Subcutaneous abdominal adipose tissue (tissue), 5 donors: ENCODE data around the gene TEX52.
A peak's percentile ranks its signal among the peaks of the same experiment; 100 is the strongest.

ENCODE experiments used
- H3K27ac ChIP-seq: one replicate; pipeline ENCODE4 v1.7.0; 2013; ENCODE audit warnings: low read depth, mild to moderate bottlenecking, inconsistent platforms, low read length, moderate library complexity
- H3K27me3 ChIP-seq, 5 donors: one replicate each; pipeline ENCODE4 v1.7.0; 2013; ENCODE audit warnings: low read length in 5 of 5, inconsistent platforms in 1 of 5; ENCODE audit not compliant: control insufficient read depth in 5 of 5, insufficient read depth in 4 of 5
- H3K36me3 ChIP-seq, 5 donors: one replicate each; pipeline ENCODE4 v1.7.0; 2013; ENCODE audit warnings: low read length in 5 of 5; ENCODE audit not compliant: control insufficient read depth in 5 of 5, insufficient read depth in 5 of 5
- H3K4me1 ChIP-seq, 5 donors: one replicate each; pipeline ENCODE4 v1.7.0; 2013; ENCODE audit warnings: low read length in 5 of 5, mild to moderate bottlenecking in 3 of 5, moderate library complexity in 1 of 5; ENCODE audit not compliant: control insufficient read depth in 5 of 5, insufficient read depth in 5 of 5
- H3K4me3 ChIP-seq, 5 donors: one replicate each; pipeline ENCODE4 v1.7.0; 2013; ENCODE audit warnings: low read length in 5 of 5, low read depth in 1 of 5
- H3K9ac ChIP-seq, 5 donors: one replicate each; pipeline ENCODE4 v1.7.0; 2013; ENCODE audit warnings: low read length in 5 of 5, mild to moderate bottlenecking in 4 of 5, moderate library complexity in 3 of 5
- H3K9me3 ChIP-seq, 5 donors: one replicate each; pipeline ENCODE4 v1.7.0; 2013; ENCODE audit warnings: low read length in 5 of 5; ENCODE audit not compliant: control insufficient read depth in 5 of 5
- donor health status: healthy.
- donor health status: healthy.
- donor health status: healthy.
- donor health status: healthy.
- donor health status: healthy.

Gene TEX52

GRCh38 chr12:2857021-2857431 is at the start of gene TEX52:
Gene TEX52, minus strand, starts transcription at chr12:2857039. Its CDS starts 13 bp downstream, at chr12:2857026.
- H3K27ac ChIP-seq: no peak within 1 kb of the TSS
- no peaks in the 10 kb centered on the region for H3K9me3 ChIP-seq
- H3K27me3 ChIP-seq: no peaks in the 10 kb centered on the region
- no peaks in the 10 kb centered on the region for H3K4me1 ChIP-seq
- H3K9ac ChIP-seq: no peak within 1 kb of the TSS
- H3K4me3 ChIP-seq: no peak within 1 kb of the TSS
- H3K36me3 ChIP-seq: peaks cover 3 to 14% (median 9%) of the 10 kb centered on the region in 5 donors

- no peak overlapping the region for H3K27ac ChIP-seq
- H3K4me1 ChIP-seq: peaks cover 0 to 6% (median 0%) of the 10 kb centered on the region in 5 donors
Measured at GRCh38 chr12:2904260-2904659, 47.4 kb upstream of the TEX52 start.

DNA sequence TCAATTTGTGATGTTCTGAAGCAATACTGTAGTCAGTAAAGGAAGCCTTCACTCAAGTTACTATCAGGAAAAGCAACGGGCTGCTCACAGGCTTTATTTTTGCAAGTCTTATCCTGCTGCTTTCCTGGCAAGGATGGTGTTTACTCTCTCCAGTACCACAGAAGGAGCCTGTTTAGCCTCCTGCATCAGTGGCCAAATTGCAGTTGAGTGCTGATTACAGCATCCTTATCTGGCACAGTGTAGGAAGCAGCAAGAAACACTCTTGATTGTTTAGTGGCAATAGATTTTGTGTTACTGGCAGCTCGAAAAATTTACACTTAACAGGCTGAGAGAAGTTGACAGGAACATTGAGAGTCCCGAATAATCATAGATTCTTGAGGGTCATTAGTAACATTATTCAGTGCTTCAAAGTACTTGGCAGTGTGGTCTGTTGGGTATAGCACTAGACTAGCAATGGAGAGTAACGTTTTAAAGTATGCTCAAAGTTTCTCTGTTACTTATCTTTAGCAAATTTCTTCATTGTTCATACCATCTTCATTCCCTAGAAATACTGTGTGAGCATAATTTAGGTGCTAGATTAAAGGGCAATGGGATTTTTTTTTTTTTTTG is 45.5 kb upstream of the TEX52 start:
- Histone ChIP-seq H3K36me3 (no peaks in the 10 kb centered on the region), H3K9ac (no peak overlapping the region), H3K27ac (no peak overlapping the region), H3K27me3 (no peaks in the 10 kb centered on the region), H3K9me3 (no peaks in the 10 kb centered on the region), H3K4me1 (peaks cover 0 to 6% (median 0%) of the 10 kb centered on the region in 5 donors), H3K4me3 (no peak overlapping the region)

More at GRCh38 chr12:2904260-2904659, 47.4 kb upstream of the TEX52 start:
- no peaks in the 10 kb centered on the region for H3K27me3 ChIP-seq
- H3K36me3 ChIP-seq: no peaks in the 10 kb centered on the region
- no peak overlapping the region for H3K4me3 ChIP-seq
- no peak overlapping the region for H3K9ac ChIP-seq
- H3K9me3 ChIP-seq: no peaks in the 10 kb centered on the region

- Histone ChIP-seq H3K27ac (no peak overlapping the region), H3K9ac (no peak overlapping the region), H3K4me3 (no peak overlapping the region), H3K27me3 (no peaks in the 10 kb centered on the region), H3K4me1 (peaks cover 0 to 6% (median under 1%) of the 10 kb centered on the region in 5 donors), H3K9me3 (no peaks in the 10 kb centered on the region), H3K36me3 (no peaks in the 10 kb centered on the region)
Measured at GRCh38 chr12:2900642-2901041, 43.8 kb upstream of the TEX52 start.

DNA sequence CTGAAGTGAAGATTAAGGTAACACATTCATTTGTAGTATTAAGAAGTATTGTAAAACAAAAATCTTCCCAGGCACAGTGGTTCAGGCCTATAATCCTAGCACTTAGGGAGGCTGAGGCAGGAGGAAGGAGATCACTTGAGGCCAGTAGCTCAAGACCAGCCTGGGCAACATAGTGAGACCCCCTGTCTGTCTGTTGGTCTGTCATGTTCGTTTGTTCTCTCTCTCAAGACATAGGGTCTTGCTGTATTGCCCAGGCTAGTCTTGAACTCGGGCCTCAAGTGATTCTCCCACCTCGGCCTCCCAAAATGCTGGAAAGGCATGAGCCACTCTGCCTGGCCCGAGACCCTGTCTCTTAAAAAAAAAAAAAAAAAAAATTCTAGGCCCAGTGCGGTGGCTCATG is 40.6 kb upstream of the TEX52 start:
- Histone ChIP-seq H3K9me3 (no peaks in the 10 kb centered on the region), H3K27me3 (no peaks in the 10 kb centered on the region), H3K4me1 (peaks cover 5 to 24% (median 11%) of the 10 kb centered on the region in 5 donors), H3K4me3 (no peak overlapping the region), H3K9ac (no peak overlapping the region), H3K27ac (no peak overlapping the region), H3K36me3 (no peaks in the 10 kb centered on the region)

- no peaks in the 10 kb centered on the region for H3K9me3 ChIP-seq
Measured at GRCh38 chr12:2895511-2895910, 38.7 kb upstream of the TEX52 start.

DNA sequence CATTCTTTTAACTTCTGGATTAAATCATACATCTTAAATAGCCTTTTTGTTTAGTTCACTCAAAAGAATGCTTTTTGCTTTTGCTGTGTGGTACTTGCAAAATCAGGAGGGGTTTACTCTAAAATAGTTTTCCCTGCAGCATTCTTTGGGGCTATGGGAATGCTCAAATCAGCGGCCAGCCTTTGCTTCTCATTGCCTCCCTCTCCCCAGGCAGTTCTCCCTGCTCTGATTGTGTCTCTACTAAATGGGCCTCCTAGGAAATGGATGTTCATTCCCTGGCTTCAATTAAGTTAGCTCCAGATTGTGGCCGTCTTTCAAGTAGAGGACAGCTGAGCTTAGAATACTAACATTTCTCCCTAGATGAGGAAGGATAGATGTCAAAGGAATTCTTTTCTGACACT is 38.2 kb upstream of the TEX52 start:
- H3K36me3 ChIP-seq: no peaks in the 10 kb centered on the region
- no peaks in the 10 kb centered on the region for H3K9me3 ChIP-seq
- peak overlapping the region; percentile 77 for H3K27ac ChIP-seq
- peak overlapping the region in 1 of 5 donors; percentile 53 for H3K9ac ChIP-seq
- H3K27me3 ChIP-seq: no peaks in the 10 kb centered on the region
- H3K4me1 ChIP-seq: peaks cover 5 to 35% (median 26%) of the 10 kb centered on the region in 5 donors
- H3K4me3 ChIP-seq: no peak overlapping the region

More at GRCh38 chr12:2895511-2895910, 38.7 kb upstream of the TEX52 start:
- H3K36me3 ChIP-seq: no peaks in the 10 kb centered on the region
- H3K4me1 ChIP-seq: peaks cover 5 to 31% (median 22%) of the 10 kb centered on the region in 5 donors
- H3K4me3 ChIP-seq: no peak overlapping the region
- H3K9ac ChIP-seq: no peak overlapping the region
- H3K27me3 ChIP-seq: no peaks in the 10 kb centered on the region
- peak overlapping the region; percentile 77 for H3K27ac ChIP-seq

DNA sequence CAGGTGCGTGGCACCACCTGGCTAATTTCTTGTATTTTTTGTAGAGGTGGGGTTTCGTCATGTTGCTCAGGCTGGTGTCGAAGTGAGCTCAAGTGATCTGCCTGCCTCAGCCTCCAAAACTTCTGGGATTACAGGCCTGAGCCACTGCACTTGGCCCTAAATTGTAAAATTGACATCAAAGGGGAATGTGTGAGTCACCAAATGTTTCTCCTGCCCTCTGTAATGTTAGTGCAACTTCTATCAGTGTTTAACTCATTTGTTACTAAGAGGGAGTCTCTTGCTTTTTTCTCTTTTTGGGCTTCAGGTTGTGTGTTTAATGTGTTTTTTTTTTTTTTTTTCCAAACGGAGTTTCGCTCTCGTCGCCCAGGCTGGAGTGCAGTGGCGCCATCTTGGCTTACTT is 36.2 kb upstream of the TEX52 start:
- no peaks in the 10 kb centered on the region for H3K27me3 ChIP-seq

GRCh38 chr12:2892246-2892645 is 35.4 kb upstream of the TEX52 start:
- Histone ChIP-seq H3K9ac (no peak overlapping the region), H3K4me1 (peaks cover 5 to 37% (median 27%) of the 10 kb centered on the region in 5 donors), H3K9me3 (no peaks in the 10 kb centered on the region), H3K27me3 (no peaks in the 10 kb centered on the region), H3K4me3 (peak overlapping the region in 1 of 5 donors; percentile 24), H3K27ac (peak overlapping the region; percentile 97), H3K36me3 (peaks cover 0 to 4% (median 0%) of the 10 kb centered on the region in 5 donors)

More for the DNA sequence above, 36.2 kb upstream of the TEX52 start:
- Histone ChIP-seq H3K9me3 (no peaks in the 10 kb centered on the region), H3K4me3 (no peak overlapping the region), H3K9ac (no peak overlapping the region), H3K27ac (no peak overlapping the region), H3K36me3 (peaks cover 0 to 2% (median 0%) of the 10 kb centered on the region in 5 donors), H3K4me1 (peaks cover 5 to 37% (median 27%) of the 10 kb centered on the region in 5 donors)

GRCh38 chr12:2891240-2892053 is 34.6 kb upstream of the TEX52 start:
- Histone ChIP-seq H3K4me3 (peak overlapping the region; percentile 71 to 91 (median 90)), H3K27ac (peak overlapping the region; percentile 97), H3K36me3 (peaks cover 0 to 4% (median 0%) of the 10 kb centered on the region in 5 donors), H3K4me1 (peaks cover 5 to 37% (median 27%) of the 10 kb centered on the region in 5 donors), H3K9me3 (no peaks in the 10 kb centered on the region), H3K27me3 (no peaks in the 10 kb centered on the region), H3K9ac (peak overlapping the region; percentile 73 to 95 (median 93))
